Measurements from ENCODE around the gene OSR1.
A peak's percentile ranks its signal among the peaks of the same experiment; 100 is the strongest.
"Not testable (repeated sequence)": the region's sequence is repeated elsewhere in the genome, so short reads cannot be mapped to it uniquely, and the experiment has no call there.

The OSR1 gene

DNA sequence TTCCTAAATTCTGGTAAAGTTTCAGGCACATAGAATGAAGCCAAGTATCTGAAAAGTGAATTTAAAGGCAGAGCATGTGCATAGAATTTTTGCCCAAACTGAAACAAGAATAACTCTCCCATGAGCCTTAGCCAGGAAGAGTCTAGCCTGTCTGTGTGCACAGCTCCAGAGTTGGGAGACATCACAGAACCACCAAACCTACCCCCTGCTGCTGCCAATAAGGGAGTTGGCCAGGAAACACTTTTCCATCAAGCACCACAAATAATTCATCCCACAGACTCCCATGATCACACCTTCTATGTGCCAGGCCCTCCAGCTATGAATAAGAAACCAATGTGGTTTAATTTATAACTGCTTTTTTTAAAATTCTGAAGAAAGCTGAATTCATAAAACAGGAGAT, 27.0 kb downstream of the OSR1 start:
- no peak for DNase-seq (ENCODE audit: low spot score)

DNA sequence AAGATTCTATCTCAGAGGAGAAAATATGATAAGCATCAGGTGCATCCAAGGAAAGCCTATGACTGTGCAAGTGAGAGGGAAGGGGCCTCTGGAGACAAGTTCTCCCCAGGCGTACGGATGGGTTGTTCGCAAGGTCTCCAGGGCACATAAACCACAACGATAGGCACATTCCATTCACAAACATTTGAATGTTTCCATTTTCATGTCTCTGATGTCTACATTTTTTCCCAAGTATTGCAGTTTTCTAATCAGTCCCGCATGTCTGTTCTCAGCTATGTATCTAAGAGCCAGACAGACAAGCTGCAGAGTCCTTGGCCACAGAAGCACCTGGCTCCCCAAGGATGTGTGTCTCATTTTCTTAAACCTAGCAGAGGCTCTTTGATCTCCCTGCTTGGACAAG, 28.0 kb downstream of the OSR1 start:
- DNase-seq (ENCODE audit: low spot score): no peak

DNA sequence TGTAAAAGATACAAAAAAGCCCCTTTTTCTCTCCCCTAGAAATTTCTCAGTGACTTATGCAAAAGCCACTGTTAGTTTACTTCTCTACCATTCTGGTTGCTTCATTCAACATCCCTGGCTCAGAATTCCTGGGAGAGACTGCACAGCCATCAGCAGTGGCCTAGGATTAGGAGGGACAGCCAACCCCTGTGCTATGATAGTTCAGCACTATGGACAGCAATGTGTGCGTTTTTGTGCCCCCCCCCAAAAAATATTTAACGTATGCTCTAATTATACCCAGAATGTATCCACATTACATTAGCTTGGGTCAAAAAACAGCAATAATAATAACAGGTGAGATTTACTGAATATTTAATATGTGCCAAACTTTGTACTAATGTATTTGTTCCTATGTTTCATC, 29.0 kb downstream of the OSR1 start:
- DNase-seq (ENCODE audit: low spot score): no peak

DNA sequence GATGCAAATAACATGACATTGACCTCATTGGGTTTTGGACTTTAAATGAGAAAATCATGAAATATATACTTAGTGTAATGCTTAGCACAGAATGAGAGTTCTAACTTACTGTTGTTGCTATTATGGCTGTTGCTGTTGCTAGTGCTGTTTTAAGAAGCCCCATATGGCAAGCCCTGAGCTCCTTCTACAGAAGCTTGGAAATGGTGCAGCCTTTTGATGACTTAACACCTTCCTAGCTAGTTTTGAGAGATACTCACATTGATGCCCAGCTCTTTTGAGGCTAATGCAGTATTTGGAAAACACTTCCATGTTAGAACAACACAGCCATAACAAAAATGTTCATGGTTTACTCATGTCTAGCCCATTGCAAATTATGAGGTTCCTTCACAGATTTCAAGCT, 30.9 kb downstream of the OSR1 start:
- DNase-seq (ENCODE audit: low spot score): no peak

- DNase-seq (ENCODE audit: low spot score): peak; percentile 33
Observed at GRCh38 chr2:19321946-19322345, 36.5 kb downstream of the OSR1 start.

DNA sequence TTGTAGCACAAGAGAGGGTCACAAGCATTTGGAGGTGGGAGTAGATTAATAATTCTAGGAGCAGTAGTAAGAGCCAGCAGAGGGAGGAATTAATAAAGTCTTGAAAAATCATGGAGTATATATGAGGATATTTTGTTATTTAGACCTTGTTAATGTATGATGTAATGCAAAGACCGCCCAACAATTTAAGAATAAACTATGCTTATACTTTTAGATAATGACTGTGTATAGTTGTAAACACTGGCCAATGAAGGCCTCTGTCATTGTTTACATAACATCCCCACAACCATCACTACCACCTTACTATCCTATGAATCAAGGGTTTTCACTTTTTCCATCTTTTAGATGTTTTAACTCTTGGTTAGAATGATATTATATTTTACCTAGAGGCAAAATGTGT, 37.6 kb downstream of the OSR1 start:
- no peak for DNase-seq (ENCODE audit: low spot score)

DNA sequence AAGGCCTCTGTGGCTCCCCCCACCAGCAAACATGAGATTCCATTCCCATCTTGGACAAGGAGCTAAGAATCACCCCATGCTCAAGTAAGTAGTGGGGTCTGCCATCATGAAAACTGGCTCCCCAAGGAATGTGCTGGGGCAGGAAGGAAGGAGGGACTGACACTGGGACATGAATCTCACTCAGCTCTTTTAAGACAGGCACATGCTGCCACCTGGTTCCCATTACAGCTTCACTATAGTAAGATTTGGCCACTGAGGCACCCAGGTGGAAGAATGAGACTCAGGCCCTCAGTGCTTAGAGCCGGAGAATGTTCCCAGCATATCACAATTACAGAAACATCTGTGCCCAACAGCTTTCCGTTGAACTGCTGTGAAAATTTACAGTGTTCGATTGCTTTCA, 38.7 kb downstream of the OSR1 start:
- no peak for DNase-seq (ENCODE audit: low spot score)

GRCh38 chr2:19319064-19319463, 39.4 kb downstream of the OSR1 start:
- DNase-seq (ENCODE audit: low spot score): no peak

- DNase-seq (ENCODE audit: low spot score): no peak
Observed at GRCh38 chr2:19313553-19313952, 44.9 kb downstream of the OSR1 start.

- peak; percentile 10 for DNase-seq (ENCODE audit: low spot score)
Observed at GRCh38 chr2:19312949-19313348, 45.5 kb downstream of the OSR1 start.

- not testable (repeated sequence) for DNase-seq (ENCODE audit: low spot score)
Observed at GRCh38 chr2:19306065-19306464, 52.4 kb downstream of the OSR1 start.

DNA sequence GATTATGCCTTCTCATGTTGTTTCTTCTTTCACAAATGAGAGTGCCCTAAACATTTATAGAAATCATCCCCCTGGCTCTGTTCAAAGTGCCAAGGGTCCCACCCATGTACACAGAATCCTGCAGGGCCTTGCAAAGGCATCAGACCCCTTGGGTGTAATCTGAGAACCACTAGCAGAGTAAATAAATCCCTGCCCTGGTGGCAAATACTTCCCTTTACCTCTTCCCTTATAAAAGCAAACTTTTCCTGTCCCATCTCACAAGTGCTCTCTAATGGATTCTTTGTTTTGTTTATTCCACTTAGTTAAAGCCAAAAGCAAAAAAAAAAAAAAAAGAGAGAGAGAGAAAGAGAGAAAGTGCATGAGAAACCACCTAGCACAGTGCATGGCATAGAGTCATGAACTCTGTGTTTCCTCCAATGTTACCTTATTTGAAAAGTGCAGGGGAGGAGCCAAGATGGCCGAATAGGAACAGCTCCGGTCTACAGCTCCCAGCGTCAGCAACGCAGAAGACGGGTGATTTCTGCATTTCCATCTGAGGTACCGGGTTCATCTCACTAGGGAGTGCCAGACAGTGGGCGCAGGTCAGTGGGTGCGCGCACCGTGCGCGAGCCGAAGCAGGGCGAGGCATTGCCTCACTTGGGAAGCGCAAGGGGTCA, 52.9 kb downstream of the OSR1 start:
- DNase-seq (ENCODE audit: low spot score): not testable (repeated sequence)

- DNase-seq (ENCODE audit: low spot score): no peak
Observed at GRCh38 chr2:19301706-19302105, 56.7 kb downstream of the OSR1 start.
